Stomach (tissue), 9 donors: ENCODE data around the gene PLXDC1. TPM values are rescaled to one million over a fixed set of nuclear protein-coding genes. Genes with fewer than 3 reads are reported as not detected.

Experiments used
- DNase-seq, 2 donors: peaks; one replicate each; pipeline versions ENCODE4 v3.0.0 to v3.0.0-alpha.2; 2013 to 2019
- H3K27ac ChIP-seq, 5 donors: fragments of 200-600 bp in 4 of 5; sonication (generic) in 4 of 5; one replicate each; pipeline ENCODE4 v1.5.1; 2013 to 2019; ENCODE audit warnings: mild to moderate bottlenecking in 1 of 5, moderate library complexity in 1 of 5
- H3K27me3 ChIP-seq, 3 donors: fragments of 200-600 bp; sonication (generic); one replicate each; pipeline ENCODE4 v1.5.1; 2017 to 2019; ENCODE audit warnings: mixed run types in 1 of 3
- H3K36me3 ChIP-seq, 4 donors: fragments of 200-600 bp; sonication (generic); 1 replicate in 3 of 4; 2 replicates in 1 of 4; pipeline ENCODE4 v1.5.1; 2016 to 2019
- H3K4me1 ChIP-seq, 4 donors: fragments of 200-600 bp; sonication (generic); one replicate each; pipeline ENCODE4 v1.5.1; 2016 to 2019
- H3K4me3 ChIP-seq, 4 donors: fragments of 200-600 bp; sonication (generic) in 3 of 4; one replicate each; pipeline ENCODE4 v1.5.1; 2016 to 2019; ENCODE audit warnings: mild to moderate bottlenecking in 1 of 4
- H3K9me3 ChIP-seq, 4 donors: fragments of 200-600 bp; sonication (generic); one replicate each; pipeline ENCODE4 v1.5.1; 2016 to 2019
- CTCF ChIP-seq, 7 experiments: fragments of 450-650 bp in 4 of 7; fragments of 200-600 bp in 3 of 7; sonication (generic) in 3 of 7; IDR thresholded peaks; one replicate each; pipeline ENCODE4 v1.5.1; 2016 to 2019; ENCODE audit warnings: antibody characterized with exemption in 7 of 7, control low read depth in 2 of 7, mild to moderate bottlenecking in 1 of 7
- EP300 ChIP-seq: sonication (generic); formaldehyde crosslinking; IDR thresholded peaks from one replicate; pipeline ENCODE4 v1.6.1; 2017; ENCODE audit warnings: antibody characterized with exemption
- POLR2A ChIP-seq, 4 donors: fragments of 450-650 bp; IDR thresholded peaks; one replicate each; pipeline ENCODE4 v1.6.1; 2016; ENCODE audit warnings: antibody characterized with exemption in 4 of 4, control low read depth in 2 of 4, mild to moderate bottlenecking in 1 of 4, moderate library complexity in 1 of 4
- POLR2AphosphoS5 ChIP-seq, 3 donors: sonication (generic); formaldehyde crosslinking; IDR thresholded peaks; one replicate each; pipeline ENCODE4 v1.6.1; 2016; ENCODE audit warnings: antibody characterized with exemption in 3 of 3
- WGBS, 5 donors: extraction: QIAGEN DNeasy Blood & Tissue Kit in 3 of 5; methylation state at CpG; one replicate each; pipeline versions ENCODE4 v1.1.5 to v1.1.7; 2013 to 2018; 5-methylcytosine and 5-hydroxymethylcytosine counted together
- intact Hi-C: fragments of 100-400 bp; cut with DNase I; formaldehyde crosslinking; loops from one replicate; pipeline ENCODE4 v1.15.1; 2023; ENCODE audit warnings: low total_unique reads
- polyA plus RNA-seq, 3 donors: library from polyadenylated mRNA; stranded (reverse); fragments of 200-250 nt; gene quantifications; one replicate each; pipeline ENCODE4 v1.2.3, GENCODE V29; 2013
- total RNA-seq, 5 donors: library from RNA; depleted of rRNA; stranded (reverse); fragments of >200 nt; gene quantifications; one replicate each; pipeline versions ENCODE4 v1.1.0 to v1.2.3, GENCODE V29; 2014 to 2016
- donor health status: healthy with polysubstance abuse.
- donor health status: Bipolar disorder and iron deficiency.
- donor health status: healthy.

The PLXDC1 gene
- total and polyA plus RNA-seq, 8 donors: 0.58 to 77.2 (median 4.4) TPM

- Histone ChIP-seq H3K36me3 (no peaks in the 10 kb centered on the region), H3K27ac (peak overlapping the region; percentile 29 to 70 (median 55)), H3K27me3 (no peaks in the 10 kb centered on the region), H3K9me3 (no peaks in the 10 kb centered on the region), H3K4me1 (peaks cover 0 to 20% (median 18%) of the 10 kb centered on the region in 4 donors), H3K4me3 (no peak overlapping the region)
- intact Hi-C loops: no loop called here
- TF ChIP-seq EP300 (no peak), POLR2AphosphoS5 (IDR thresholded peaks at IDR 0.05) (no peak)
- peak in 1 of 2 donors; percentile 70 for DNase-seq
- WGBS, 5 donors: 82 to 89% (median 85%) methylated on average over 4 to 7 of the region's 7 CpGs
Observed at GRCh38 chr17:39143552-39144093, 7.8 kb downstream of the PLXDC1 start.

GRCh38 chr17:39141915-39142664, 9.3 kb downstream of the PLXDC1 start:
- intact Hi-C loops: no loop called here
- WGBS, 5 donors: 86 to 91% (median 87%) methylated on average over 11 of the region's 11 CpGs

GRCh38 chr17:39141294-39141693, 10.1 kb downstream of the PLXDC1 start:
- intact Hi-C loops: no loop called here
- no peak overlapping the region for H3K4me3 ChIP-seq
- 90 to 96% (median 94%) methylated on average over 5 of the region's 5 CpGs for WGBS, 5 donors
- H3K9me3 ChIP-seq: no peaks in the 10 kb centered on the region
- TF ChIP-seq POLR2AphosphoS5 (IDR thresholded peaks at IDR 0.05) (no peak), POLR2A (IDR thresholded peaks at IDR 0.05) (no peak), EP300 (no peak), CTCF (IDR thresholded peaks at IDR 0.05) (no peak)
- H3K27me3 ChIP-seq: no peaks in the 10 kb centered on the region
- no peaks in the 10 kb centered on the region for H3K36me3 ChIP-seq
- no peak for DNase-seq
- peaks cover 0 to 20% (median 18%) of the 10 kb centered on the region in 4 donors for H3K4me1 ChIP-seq
- H3K27ac ChIP-seq: no peak overlapping the region

More at GRCh38 chr17:39141915-39142664, 9.3 kb downstream of the PLXDC1 start:
- no peaks in the 10 kb centered on the region for H3K9me3 ChIP-seq
- no peak for DNase-seq
- no peaks in the 10 kb centered on the region for H3K27me3 ChIP-seq
- H3K36me3 ChIP-seq: no peaks in the 10 kb centered on the region
- H3K4me3 ChIP-seq: no peak overlapping the region
- H3K4me1 ChIP-seq: peaks cover 0 to 20% (median 18%) of the 10 kb centered on the region in 4 donors
- no peak overlapping the region for H3K27ac ChIP-seq
- no peak for TF ChIP-seq EP300
- TF ChIP-seq POLR2A (IDR thresholded peaks at IDR 0.05): no peak
- TF ChIP-seq POLR2AphosphoS5 (IDR thresholded peaks at IDR 0.05): no peak

- H3K4me1 ChIP-seq: peaks cover 0 to 14% (median 11%) of the 10 kb centered on the region in 4 donors
- TF ChIP-seq CTCF (IDR thresholded peaks at IDR 0.05) (no peak), POLR2AphosphoS5 (IDR thresholded peaks at IDR 0.05) (no peak), POLR2A (IDR thresholded peaks at IDR 0.05) (no peak), EP300 (no peak)
- WGBS, 5 donors: 93 to 95% (median 94%) methylated on average over 9 of the region's 9 CpGs
- intact Hi-C loops: no loop called here
- no peaks in the 10 kb centered on the region for H3K36me3 ChIP-seq
- no peak for DNase-seq
- H3K4me3 ChIP-seq: no peak overlapping the region
- H3K27ac ChIP-seq: no peak overlapping the region
- no peaks in the 10 kb centered on the region for H3K27me3 ChIP-seq
- H3K9me3 ChIP-seq: no peaks in the 10 kb centered on the region
Observed at GRCh38 chr17:39139561-39139960, 11.9 kb downstream of the PLXDC1 start.

GRCh38 chr17:39139161-39139511, 12.3 kb downstream of the PLXDC1 start:
- Histone ChIP-seq H3K36me3 (no peaks in the 10 kb centered on the region), H3K27me3 (no peaks in the 10 kb centered on the region), H3K4me3 (no peak overlapping the region), H3K4me1 (peaks cover 0 to 10% (median 7%) of the 10 kb centered on the region in 4 donors), H3K9me3 (no peaks in the 10 kb centered on the region), H3K27ac (no peak overlapping the region)
- WGBS, 5 donors: 60 to 82% (median 78%) methylated on average over 2 of the region's 2 CpGs
- intact Hi-C loops: no loop called here
- TF ChIP-seq POLR2AphosphoS5 (IDR thresholded peaks at IDR 0.05) (no peak), EP300 (no peak)
- no peak for DNase-seq
